Measurements from ENCODE around the gene EFEMP1.

EFEMP1 gene

DNA sequence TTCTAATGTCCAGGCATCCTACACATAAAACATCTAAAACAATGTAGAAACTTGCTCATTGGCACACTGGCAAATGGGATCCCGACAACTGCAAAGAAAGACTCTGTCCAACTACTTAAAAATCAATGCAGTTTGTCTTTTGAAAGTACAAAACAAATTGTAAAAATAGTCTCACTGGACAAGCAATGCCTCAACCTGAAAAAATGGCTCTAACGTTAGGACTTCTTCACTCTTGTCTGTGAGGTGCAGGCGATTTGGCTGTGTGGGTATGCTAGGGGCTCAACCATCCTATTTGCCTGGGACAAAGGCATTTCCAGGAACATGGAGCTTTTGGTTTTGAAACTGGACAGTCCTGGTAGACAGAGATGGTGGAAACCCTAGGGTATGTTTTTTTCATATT lies 10.7 kb downstream of the EFEMP1 start:
- TF ChIP-seq, protein P1, sequence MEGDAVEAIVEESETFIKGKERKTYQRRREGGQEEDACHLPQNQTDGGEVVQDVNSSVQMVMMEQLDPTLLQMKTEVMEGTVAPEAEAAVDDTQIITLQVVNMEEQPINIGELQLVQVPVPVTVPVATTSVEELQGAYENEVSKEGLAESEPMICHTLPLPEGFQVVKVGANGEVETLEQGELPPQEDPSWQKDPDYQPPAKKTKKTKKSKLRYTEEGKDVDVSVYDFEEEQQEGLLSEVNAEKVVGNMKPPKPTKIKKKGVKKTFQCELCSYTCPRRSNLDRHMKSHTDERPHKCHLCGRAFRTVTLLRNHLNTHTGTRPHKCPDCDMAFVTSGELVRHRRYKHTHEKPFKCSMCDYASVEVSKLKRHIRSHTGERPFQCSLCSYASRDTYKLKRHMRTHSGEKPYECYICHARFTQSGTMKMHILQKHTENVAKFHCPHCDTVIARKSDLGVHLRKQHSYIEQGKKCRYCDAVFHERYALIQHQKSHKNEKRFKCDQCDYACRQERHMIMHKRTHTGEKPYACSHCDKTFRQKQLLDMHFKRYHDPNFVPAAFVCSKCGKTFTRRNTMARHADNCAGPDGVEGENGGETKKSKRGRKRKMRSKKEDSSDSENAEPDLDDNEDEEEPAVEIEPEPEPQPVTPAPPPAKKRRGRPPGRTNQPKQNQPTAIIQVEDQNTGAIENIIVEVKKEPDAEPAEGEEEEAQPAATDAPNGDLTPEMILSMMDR (IDR thresholded peaks at IDR 0.05; ENCODE audit: low read depth, low read length) = no peak
- no peak overlapping the region for H3K4me3 ChIP-seq (ENCODE audit: low read depth, low read length)

- TF ChIP-seq, protein P1 (IDR thresholded peaks at IDR 0.05; ENCODE audit: low read depth, low read length) = no peak
- H3K4me3 ChIP-seq (ENCODE audit: low read depth, low read length) = no peak overlapping the region
Measured at GRCh38 chr2:55910077-55910476, 13.5 kb downstream of the EFEMP1 start.

DNA sequence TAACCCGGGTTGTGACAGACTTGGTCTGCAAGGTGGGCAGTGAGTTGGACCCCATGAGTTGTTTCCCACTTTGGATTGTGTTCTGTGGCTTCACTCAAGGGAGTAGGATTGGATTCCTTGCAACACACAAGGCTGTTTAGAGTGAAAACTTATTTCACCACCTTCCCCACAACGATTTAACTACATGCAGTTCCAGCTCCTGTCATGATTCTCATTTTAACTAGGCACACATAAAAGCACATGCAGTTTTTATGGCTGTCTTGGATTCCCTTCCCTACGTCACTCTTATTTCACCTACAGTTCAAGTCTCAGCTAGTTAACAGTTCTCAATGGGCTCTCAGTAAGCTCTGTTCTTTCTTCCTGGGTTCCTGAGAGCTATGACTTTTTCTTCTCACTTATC lies 15.9 kb downstream of the EFEMP1 start:
- H3K4me3 ChIP-seq (ENCODE audit: low read depth, low read length) = no peak overlapping the region
- TF ChIP-seq, protein P1 (IDR thresholded peaks at IDR 0.05; ENCODE audit: low read depth, low read length) = no peak

- TF ChIP-seq, protein P1 (IDR thresholded peaks at IDR 0.05; ENCODE audit: low read depth, low read length) = no peak
Measured at GRCh38 chr2:55906993-55907392, 16.6 kb downstream of the EFEMP1 start.

DNA sequence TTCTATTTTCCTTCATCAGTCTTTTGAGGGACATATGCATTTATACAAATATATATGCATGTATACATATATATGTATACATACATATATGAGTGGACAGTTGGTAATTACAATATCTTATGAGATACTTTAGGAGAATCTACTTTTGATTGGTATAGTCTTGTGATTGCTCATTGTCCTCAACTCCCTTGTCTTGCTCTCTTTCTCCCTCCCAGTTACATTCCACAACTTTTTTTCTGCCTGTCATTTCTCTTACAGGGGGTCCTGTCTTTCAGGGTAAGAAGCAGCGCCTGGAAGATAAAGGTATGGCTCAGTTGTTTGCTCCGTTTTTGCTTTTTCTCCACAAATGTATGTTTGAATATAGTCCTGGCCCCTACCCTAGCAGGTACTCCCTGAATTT lies 19.9 kb downstream of the EFEMP1 start:
- no peak overlapping the region for H3K4me3 ChIP-seq (ENCODE audit: low read depth, low read length)
- TF ChIP-seq, protein P1 (IDR thresholded peaks at IDR 0.05; ENCODE audit: low read depth, low read length) = no peak

More at GRCh38 chr2:55906993-55907392, 16.6 kb downstream of the EFEMP1 start:
- no peak overlapping the region for H3K4me3 ChIP-seq (ENCODE audit: low read depth, low read length)

DNA sequence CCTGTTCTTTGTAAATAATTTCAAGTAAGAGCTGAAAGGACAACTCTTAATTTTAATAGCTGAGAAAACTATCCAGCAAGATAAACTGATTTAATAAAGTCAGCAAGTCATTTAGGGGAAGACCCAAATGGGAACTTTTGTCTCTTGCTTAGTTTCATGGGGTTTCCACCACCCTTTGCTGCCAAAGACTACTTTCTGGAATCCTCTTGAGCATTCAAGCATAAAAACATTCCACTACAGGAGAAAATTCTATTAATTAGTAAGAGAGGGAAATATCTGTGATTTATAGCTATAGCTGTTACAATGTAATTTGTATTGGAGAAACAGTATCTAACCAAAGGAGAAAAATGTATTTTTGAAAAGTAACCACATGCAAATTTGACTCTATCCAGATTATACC lies 20.6 kb downstream of the EFEMP1 start:
- TF ChIP-seq, protein P1 (IDR thresholded peaks at IDR 0.05; ENCODE audit: low read depth, low read length) = no peak
- H3K4me3 ChIP-seq (ENCODE audit: low read depth, low read length) = no peak overlapping the region

DNA sequence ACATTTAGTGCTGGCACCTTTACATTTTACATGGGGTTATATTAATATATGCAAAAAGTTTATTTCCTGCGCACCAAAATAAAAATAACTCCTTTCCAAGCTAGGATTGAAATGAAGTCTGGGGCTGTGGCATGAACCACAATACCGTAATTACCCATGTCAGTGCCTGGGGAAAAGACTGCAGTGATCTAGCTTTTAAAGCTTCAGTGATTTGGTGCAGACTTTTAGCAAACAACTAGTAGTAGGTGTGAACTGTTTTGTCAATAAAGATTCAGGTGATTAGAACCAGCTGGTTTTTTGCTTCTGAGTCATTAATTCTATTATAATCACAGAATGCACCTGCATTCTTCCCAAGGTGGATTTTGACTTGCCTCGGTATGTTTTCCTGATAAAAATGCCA lies 21.2 kb downstream of the EFEMP1 start:
- TF ChIP-seq, protein P1 (IDR thresholded peaks at IDR 0.05; ENCODE audit: low read depth, low read length) = no peak
- no peak overlapping the region for H3K4me3 ChIP-seq (ENCODE audit: low read depth, low read length)

All from WI38 (cell line).